HCT116 (cell line): Measurements from ENCODE around the gene KNDC1.

ENCODE experiments used
- EZH2 ChIP-seq: fragments of 200-600 bp; sonication (generic); IDR thresholded peaks from 2 replicates; pipeline ENCODE4 v1.6.1; 2017; ENCODE audit warnings: antibody characterized with exemption, mixed run types
- EZH2phosphoT487 ChIP-seq: fragments of 200-600 bp; IDR thresholded peaks from 2 replicates; pipeline ENCODE4 v1.6.1; 2018; ENCODE audit warnings: antibody characterized with exemption, borderline replicate concordance

GRCh38 chr10:133159950-133160825 lies at the start of gene KNDC1:
- TF ChIP-seq EZH2phosphoT487 (no peak), EZH2 (no peak)
